Activated T-cell treated with anti-CD3 and anti-CD28 coated beads, Interleukin-2, amount 50 U/mL, for 4 hours (primary cell): ENCODE measurements around the gene EXTL1. TPM values are rescaled to one million over a fixed set of nuclear protein-coding genes. Genes with fewer than 3 reads are reported as not detected.

Source experiments
- ATAC-seq, 2 donors: fragments of 200-7000 bp; cut with Tn5 transposase; one replicate each; pipeline ENCODE4 v1.10.0; 2021
- DNase-seq: peaks from one replicate; pipeline ENCODE4 v3.0.0-alpha.2; 2020
- H3K27me3 Mint-ChIP-seq: one replicate; pipeline ENCODE4 v1.8.0; 2021; ENCODE audit warnings: low read depth, mixed read lengths
- H3K36me3 Mint-ChIP-seq: one replicate; pipeline ENCODE4 v1.8.0; 2022; ENCODE audit warnings: mixed read lengths; ENCODE audit not compliant: insufficient read depth
- H3K4me1 Mint-ChIP-seq: one replicate; pipeline ENCODE4 v1.8.0; 2021; ENCODE audit warnings: low read depth, mixed read lengths
- H3K4me3 Mint-ChIP-seq: one replicate; pipeline ENCODE4 v1.8.0; 2021; ENCODE audit warnings: mild to moderate bottlenecking, moderate library complexity, mixed read lengths
- H3K9me3 Mint-ChIP-seq: one replicate; pipeline ENCODE4 v1.8.0; 2021; ENCODE audit warnings: mixed read lengths
- total RNA-seq, 3 donors: library from RNA; stranded (reverse); gene quantifications; one replicate each; pipeline ENCODE4 v1.2.1, GENCODE V29; 2021

The EXTL1 gene
- total RNA-seq, 3 donors from 2014 or later, result not detected

DNA sequence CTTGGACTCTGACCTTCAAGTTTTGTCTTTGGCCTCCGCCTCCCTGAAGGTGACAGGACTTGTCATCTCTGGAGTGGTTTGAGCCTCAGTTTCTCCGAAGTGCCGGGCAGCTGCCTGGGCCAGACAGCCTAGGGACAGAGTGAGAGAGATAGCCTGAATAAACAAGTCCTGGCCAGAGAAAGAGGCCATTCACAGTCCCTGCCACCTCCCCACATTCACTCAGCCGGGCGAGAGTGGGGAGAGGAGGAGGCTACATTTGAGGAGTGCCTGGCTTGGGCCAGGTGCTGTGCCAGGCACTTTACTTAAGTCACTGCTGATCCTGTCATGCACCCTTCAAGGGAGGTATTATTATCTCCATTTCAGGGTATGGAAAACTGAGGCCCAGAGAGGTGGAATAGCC lies 3.5 kb downstream of the EXTL1 start:
- H3K4me3 Mint-ChIP-seq, result no peak overlapping the region
- DNase-seq (no peak), ATAC-seq (no peak)
- no peaks in the 10 kb centered on the region for H3K36me3 Mint-ChIP-seq
- H3K4me1 Mint-ChIP-seq, result peaks cover 2% of the 10 kb centered on the region
- H3K9me3 Mint-ChIP-seq, result no peaks in the 10 kb centered on the region
- peaks cover 5% of the 10 kb centered on the region for H3K27me3 Mint-ChIP-seq

DNA sequence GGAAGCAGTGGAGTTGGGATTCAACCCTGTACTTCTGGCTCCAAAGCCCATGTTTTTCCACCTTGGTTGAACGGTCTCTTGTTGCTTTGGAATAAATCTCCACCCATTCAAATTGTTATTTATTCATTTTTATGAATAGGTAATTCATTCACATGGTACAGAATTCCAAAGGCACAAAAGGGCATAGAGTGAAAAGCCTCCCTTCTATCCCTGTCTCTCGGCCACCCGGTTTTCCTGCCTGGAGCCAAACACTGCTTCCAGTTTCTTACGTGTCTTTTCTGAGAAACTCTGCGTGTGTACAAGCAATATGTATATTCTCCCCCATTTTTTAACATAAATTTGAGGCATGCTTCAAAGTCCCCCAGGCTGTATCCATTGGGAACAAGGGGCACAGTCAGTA lies 3.9 kb downstream of the EXTL1 start:
- ATAC-seq, result no peak
- no peaks in the 10 kb centered on the region for H3K4me1 Mint-ChIP-seq
- H3K36me3 Mint-ChIP-seq, result no peaks in the 10 kb centered on the region
- H3K27me3 Mint-ChIP-seq, result peaks cover 3% of the 10 kb centered on the region
- no peak overlapping the region for H3K4me3 Mint-ChIP-seq
- DNase-seq, result no peak
- H3K9me3 Mint-ChIP-seq, result no peaks in the 10 kb centered on the region

DNA sequence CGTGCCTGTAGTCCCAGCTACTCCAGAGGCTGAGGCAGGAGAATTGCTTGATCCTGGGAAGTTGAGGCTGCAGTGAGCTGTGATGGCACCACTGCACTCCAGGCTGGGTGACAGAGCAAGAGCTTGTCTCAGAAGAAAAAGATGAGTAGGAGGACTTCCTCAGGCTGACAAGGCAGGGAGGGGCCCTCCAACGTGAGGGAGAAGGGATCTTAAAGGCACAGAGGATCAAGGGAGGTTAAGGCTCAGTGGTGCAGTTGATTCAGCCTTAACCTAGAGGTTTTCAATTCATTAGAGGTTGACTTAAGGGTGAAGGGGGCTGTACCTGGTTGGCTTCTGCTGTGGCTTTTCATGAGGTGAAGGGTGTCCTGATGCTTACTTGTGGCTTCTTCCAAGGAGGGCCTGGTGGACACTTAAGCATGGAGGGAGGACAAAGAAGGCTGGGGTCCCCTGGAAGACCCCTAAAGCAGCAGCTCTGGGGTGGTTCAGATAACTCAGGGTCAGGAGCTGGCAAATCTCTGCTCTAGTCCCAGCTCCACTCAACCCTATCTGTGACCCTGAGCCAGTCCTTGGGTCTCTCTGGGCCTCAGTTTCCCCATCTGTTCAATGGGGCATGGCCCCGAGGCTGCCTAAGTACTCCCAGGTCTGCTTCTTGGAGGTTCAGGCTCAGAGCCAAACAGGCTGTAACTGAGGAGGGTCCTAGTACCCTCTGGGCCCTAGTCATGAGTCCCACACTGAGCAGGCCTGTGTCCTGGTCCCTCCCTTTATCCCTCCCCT lies 6.3 kb downstream of the EXTL1 start:
- no peak for DNase-seq

DNA sequence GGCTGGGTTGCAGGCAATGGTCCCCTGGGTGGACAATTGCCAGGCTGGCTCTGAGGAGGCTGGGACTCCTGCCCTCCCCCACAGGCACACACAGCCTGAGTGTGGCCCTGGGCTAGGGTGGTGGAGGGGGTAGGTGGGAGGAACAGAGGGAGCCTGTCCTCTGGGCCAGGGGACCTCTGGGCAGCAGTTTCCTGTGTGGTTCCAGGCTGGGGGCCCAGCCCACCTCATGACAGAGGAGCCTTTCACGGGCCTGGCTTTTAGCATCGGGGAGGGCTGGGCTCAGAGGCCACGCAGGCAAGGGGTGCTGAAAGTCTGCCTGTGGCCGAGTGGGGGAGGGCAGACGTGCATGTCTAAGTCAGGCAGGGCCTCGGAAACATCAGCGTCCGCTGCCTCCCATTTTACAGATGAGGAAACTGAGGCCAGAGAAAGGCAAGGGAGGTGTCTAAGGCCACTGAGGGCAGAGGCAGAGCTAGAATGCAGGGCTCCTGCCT lies 7.0 kb downstream of the EXTL1 start:
- Mint-ChIP-seq H3K4me3 (no peak overlapping the region), H3K27me3 (peaks cover 7% of the 10 kb centered on the region), H3K36me3 (no peaks in the 10 kb centered on the region), H3K9me3 (no peaks in the 10 kb centered on the region), H3K4me1 (no peaks in the 10 kb centered on the region)
- ATAC-seq (no peak), DNase-seq (no peak)

More for the DNA sequence above, 6.3 kb downstream of the EXTL1 start:
- no peaks in the 10 kb centered on the region for H3K9me3 Mint-ChIP-seq
- no peak overlapping the region for H3K4me3 Mint-ChIP-seq
- ATAC-seq, result peak in 1 of 2 donors; percentile 40
- peaks cover 7% of the 10 kb centered on the region for H3K27me3 Mint-ChIP-seq
- H3K4me1 Mint-ChIP-seq, result no peaks in the 10 kb centered on the region
- H3K36me3 Mint-ChIP-seq, result no peaks in the 10 kb centered on the region

DNA sequence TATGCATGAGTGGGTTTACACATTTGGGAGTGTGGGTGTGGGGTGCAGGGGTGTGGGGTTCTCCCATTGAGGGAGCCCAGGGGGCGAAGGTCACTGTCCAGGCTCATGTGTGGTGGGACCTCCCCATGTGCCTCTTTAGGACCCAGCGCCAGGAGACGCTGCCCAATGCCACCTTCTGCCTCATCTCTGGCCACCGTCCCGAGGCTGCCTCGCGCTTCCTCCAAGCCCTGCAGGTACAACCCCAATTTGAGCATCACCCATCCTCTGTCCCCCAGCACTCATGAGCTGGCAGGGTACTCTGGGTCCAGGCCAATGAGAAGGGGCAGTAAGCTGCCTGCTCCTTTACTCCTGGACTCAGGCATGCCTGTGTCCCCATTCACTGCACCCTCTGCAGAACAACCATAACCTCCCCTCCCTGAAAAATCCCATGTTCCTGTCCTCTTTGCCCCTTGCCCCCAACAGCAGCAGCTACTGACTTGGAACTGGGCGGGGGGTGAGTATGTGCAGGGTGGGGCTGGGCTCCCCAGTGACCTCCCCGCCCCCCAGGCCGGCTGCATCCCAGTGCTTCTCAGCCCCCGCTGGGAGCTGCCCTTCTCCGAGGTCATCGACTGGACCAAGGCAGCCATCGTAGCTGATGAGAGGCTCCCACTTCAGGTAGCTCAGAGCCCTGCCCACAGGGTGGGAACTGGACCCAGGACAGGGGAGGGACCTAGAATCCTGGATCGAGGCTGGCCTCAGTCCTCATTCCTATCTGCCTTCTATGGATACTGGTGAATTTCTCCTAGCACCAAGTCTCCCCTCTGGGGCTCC lies 7.7 kb downstream of the EXTL1 start:
- Mint-ChIP-seq H3K4me3 (no peak overlapping the region), H3K27me3 (peaks cover 9% of the 10 kb centered on the region), H3K9me3 (no peaks in the 10 kb centered on the region), H3K4me1 (peaks cover under 1% of the 10 kb centered on the region), H3K36me3 (no peaks in the 10 kb centered on the region)
- no peak for DNase-seq
- ATAC-seq, result no peak

DNA sequence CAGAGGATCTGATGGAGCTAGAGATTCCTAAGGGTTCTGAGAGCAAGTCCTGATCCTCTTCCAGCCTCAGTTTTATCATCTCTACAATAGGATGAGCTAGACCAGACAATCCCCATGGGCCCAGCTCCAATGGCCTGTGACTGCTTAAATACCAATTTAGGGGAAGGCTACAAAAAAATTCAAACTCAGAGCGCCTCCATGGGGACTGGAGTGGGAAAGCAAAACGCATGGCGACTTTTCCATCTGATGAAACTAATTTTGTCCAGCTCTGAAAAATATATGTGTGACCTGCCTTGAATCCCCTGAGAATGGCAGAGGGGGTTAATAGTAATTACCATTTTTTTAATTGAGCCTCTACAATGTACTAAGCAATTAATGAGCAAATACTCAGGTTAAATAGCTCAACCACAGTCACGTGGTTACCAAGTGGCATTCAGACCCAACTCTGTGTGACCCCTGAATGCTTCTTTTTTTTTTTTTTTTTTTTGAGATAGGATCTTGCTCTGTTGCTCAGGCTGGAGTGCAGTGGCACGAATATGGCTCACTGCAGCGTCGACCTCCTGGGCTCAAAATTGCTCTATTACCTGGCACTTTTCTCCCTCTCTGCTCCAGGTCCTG lies 8.4 kb downstream of the EXTL1 start:
- H3K36me3 Mint-ChIP-seq, result no peaks in the 10 kb centered on the region
- no peak for DNase-seq
- H3K9me3 Mint-ChIP-seq, result no peaks in the 10 kb centered on the region
- peaks cover 9% of the 10 kb centered on the region for H3K27me3 Mint-ChIP-seq
- H3K4me1 Mint-ChIP-seq, result peaks cover 7% of the 10 kb centered on the region
- H3K4me3 Mint-ChIP-seq, result no peak overlapping the region
- ATAC-seq, result no peak

DNA sequence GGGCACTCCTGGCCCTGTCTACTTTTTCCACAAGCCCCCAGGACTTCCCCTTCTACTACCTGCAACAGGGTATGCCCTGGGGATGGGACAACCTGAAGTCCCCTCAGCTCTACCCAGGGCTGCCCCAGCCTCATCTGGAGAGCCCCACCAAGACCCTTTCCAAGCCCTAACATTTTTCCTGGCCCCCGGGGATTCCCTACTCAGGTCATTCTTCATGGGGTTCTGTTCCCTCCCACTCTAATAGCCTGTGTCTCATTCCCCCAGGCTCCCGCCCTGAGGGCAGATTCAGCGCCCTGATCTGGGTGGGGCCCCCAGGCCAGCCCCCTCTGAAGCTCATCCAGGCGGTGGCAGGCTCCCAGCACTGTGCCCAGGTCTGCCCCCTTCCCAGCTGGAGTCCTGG lies 9.6 kb downstream of the EXTL1 start:
- ATAC-seq (no peak), DNase-seq (no peak)
- peaks cover 14% of the 10 kb centered on the region for H3K4me1 Mint-ChIP-seq

DNA sequence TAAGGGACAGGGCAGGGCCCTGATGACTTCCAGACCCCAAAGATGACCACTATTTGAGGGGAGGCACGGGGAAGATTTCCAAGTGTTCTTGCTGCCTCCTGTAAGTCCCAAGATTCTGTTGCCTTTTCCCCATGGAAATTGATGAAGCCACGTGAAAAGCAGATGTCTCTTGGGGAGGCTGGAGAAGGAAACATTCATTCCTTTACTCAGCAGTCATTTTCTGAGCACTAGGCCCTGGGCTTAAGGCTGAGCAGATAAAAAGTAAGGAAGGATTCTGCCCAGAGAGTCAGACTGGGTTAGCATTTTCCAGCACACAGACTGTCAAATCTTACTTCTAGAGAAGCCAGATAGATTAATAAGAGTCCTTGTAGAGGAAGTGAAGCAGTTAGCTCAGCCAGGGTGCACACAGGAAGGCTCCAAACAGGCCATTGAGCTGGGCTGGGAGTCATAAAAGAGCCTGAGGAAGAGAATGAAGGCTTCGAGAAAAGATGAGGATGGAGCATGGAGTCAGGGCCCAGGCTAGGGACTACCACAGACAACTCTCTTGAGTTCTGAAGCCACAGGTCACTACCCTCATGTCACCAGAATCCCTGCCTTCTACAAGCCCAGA lies 10.1 kb downstream of the EXTL1 start:
- H3K36me3 Mint-ChIP-seq, result no peaks in the 10 kb centered on the region
- DNase-seq (no peak), ATAC-seq (no peak)
- H3K4me1 Mint-ChIP-seq, result peaks cover 15% of the 10 kb centered on the region
- H3K27me3 Mint-ChIP-seq, result peaks cover 9% of the 10 kb centered on the region
- no peaks in the 10 kb centered on the region for H3K9me3 Mint-ChIP-seq
- no peak overlapping the region for H3K4me3 Mint-ChIP-seq

More for the DNA sequence above, 9.6 kb downstream of the EXTL1 start:
- Mint-ChIP-seq H3K9me3 (no peaks in the 10 kb centered on the region), H3K27me3 (peaks cover 9% of the 10 kb centered on the region), H3K36me3 (no peaks in the 10 kb centered on the region), H3K4me3 (no peak overlapping the region)

DNA sequence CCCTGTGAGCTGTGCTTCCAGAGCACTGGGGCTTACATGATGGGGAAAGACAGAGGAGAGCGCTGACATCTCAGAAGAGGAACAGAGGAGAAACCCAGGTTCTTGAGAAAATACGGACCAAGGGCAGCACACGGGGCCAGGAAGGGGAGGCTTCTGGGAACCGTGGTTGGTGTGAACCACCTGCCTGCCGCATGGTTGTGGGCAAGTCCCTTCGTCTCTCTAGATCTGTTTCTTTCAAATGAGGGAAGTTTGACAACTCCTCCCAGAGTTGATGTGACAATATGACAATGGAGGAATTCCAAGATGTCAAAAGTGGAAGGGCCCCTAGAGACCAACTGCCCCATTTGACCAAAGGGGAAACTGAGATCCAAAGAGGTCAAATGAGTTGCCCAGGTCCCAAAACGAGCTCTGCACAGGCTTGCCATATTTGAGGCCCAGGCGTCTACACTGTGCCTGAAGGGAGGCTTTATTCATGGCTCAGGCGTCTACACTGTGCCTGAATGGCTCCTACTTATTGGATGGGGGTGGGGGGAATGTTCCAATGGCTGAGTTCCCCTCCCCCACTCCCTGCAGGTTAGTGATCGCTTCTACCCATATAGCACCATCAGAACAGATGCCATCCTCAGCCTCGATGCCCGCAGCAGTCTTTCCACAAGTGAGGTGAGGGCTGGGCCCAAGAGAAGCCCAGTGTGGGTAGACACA lies 11.2 kb downstream of the EXTL1 start:
- H3K36me3 Mint-ChIP-seq, result no peaks in the 10 kb centered on the region
- peaks cover 15% of the 10 kb centered on the region for H3K4me1 Mint-ChIP-seq
- ATAC-seq (no peak), DNase-seq (no peak)
- peaks cover 9% of the 10 kb centered on the region for H3K27me3 Mint-ChIP-seq
- H3K9me3 Mint-ChIP-seq, result no peaks in the 10 kb centered on the region
- no peak overlapping the region for H3K4me3 Mint-ChIP-seq

DNA sequence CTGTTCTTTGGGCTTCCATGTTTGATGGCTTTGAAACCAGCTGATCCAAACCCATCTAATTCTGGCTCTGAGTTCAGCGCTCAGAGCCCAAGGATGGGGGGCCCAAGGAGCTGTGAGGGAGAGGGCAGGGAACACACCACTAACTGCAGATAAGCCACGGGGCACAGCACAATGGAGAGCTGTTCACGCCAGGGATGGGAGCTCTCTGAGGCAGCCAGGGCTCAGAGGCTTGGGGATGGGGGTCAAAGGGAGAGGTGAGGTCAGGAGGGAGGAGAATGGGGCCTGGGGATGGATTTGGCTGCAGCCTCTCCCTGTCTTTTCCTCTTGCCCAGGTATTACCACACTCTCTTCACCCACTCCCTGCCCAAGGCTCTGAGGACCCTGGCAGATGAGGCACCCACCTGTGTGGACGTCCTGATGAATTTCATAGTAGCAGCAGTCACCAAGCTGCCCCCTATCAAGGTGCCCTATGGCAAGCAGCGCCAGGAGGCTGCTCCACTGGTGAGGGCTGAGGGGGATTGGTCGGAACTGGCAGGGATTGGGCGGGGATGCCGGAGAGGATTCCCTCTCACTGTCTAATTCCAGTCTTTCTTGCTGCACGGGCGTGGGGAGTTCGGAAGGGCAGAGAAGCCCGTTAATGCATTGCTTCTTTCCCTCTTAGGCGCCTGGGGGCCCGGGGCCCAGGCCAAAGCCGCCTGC lies 13.1 kb downstream of the EXTL1 start:
- peaks cover 15% of the 10 kb centered on the region for H3K4me1 Mint-ChIP-seq
- no peaks in the 10 kb centered on the region for H3K9me3 Mint-ChIP-seq
- ATAC-seq, result no peak
- peak overlapping the region; percentile 93 for H3K4me3 Mint-ChIP-seq
- peaks cover 9% of the 10 kb centered on the region for H3K27me3 Mint-ChIP-seq
- no peaks in the 10 kb centered on the region for H3K36me3 Mint-ChIP-seq
- no peak for DNase-seq

DNA sequence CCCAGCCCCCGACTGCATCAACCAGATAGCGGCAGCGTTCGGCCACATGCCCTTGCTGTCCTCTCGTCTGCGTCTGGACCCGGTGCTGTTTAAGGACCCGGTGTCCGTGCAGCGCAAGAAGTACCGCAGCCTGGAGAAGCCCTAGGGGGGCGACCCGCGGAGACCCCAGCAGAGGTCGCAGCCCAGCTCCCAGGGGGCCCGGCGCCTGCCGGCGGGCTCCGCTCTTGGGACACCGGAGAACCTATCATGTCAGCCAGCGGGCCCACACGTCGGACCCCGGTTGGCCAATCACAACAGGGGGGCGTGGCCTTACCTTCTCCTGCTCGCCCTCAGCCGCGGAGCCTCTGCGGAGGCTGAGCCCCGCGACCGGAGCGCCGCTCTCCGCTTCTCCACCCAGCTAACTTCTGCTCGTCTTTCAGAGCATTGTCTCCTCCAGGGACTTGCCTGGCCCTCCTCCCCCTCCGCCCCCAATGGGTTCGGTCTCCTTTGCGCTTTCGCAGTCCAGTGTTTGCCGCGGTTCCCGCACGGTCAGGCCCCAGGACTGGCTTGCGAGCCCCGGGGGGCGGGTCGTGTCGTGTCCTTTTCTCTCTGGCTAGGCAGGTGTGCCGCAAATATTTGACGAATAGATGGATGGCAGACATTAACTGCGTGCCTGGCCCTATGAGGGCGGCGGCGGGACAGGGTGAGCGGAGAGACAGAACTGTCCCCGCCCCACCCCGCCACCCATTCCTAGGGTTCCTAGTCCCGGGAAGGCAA lies 13.8 kb downstream of the EXTL1 start:
- peak; percentile 96 to 98 for ATAC-seq
- peaks cover 9% of the 10 kb centered on the region for H3K27me3 Mint-ChIP-seq
- DNase-seq, result peak; percentile 92
- H3K4me3 Mint-ChIP-seq, result peak overlapping the region; percentile 93
- peaks cover 15% of the 10 kb centered on the region for H3K4me1 Mint-ChIP-seq
- H3K36me3 Mint-ChIP-seq, result no peaks in the 10 kb centered on the region
- H3K9me3 Mint-ChIP-seq, result no peaks in the 10 kb centered on the region

DNA sequence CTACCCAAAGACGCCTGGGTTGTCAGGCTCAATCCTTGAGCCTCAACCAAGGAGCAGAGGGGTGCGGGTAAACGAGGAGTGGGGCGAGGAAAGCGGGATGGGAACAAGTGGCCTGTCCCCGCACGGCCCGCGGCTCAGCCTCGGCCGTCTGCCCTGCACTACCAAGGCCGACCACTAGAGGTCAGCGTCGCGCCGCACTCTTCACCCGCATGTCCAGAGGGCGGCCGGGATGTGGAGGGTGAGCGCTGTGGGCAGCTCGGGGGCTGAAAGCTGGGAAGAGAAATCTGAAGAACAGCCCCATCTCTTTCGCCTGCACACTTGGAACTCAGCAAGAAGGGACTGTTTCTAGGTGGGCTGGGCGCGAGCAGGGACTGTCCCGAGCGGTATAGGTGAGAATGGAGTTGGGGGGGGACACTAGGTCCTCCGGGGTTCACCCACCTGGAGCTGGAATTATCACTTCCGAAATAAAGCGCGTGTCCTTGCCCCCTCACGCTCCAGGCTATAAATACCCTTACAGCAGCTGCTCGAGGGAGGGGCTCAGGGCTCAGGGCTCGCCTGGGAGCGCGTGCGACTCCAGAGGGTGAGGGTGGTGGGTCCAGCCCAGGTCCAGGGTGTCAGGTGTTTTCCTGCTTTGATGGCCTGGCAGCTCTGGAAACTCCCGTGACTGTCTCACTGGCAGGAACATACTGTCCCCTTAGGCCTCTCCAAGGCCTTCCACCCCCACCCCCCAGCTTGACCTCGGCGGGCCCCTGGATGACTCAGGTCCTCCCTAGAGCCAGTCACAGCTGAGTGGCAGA lies 14.6 kb downstream of the EXTL1 start:
- Mint-ChIP-seq H3K4me3 (peak overlapping the region; percentile 93), H3K27me3 (peaks cover 2% of the 10 kb centered on the region), H3K9me3 (no peaks in the 10 kb centered on the region), H3K4me1 (peaks cover 15% of the 10 kb centered on the region), H3K36me3 (no peaks in the 10 kb centered on the region)
- peak; percentile 78 to 80 for ATAC-seq
- peak; percentile 72 for DNase-seq
